Neuronal stem cell (in vitro differentiated cells): Measurements from ENCODE around the gene WDR33.

Experiments
- DNase-seq: peaks from one replicate; pipeline ENCODE4 v3.0.0-alpha.2; 2013; ENCODE audit warnings: low spot score
- H2AFZ ChIP-seq: one replicate; pipeline ENCODE4 v1.6.1; 2013; ENCODE audit warnings: mild to moderate bottlenecking, low read length, inconsistent platforms
- H2AK5ac ChIP-seq: 2 replicates; pipeline ENCODE4 v1.6.1; 2013; ENCODE audit warnings: low read depth, mild to moderate bottlenecking, inconsistent platforms, low read length, moderate library complexity, mixed read lengths
- H2BK120ac ChIP-seq: 2 replicates; pipeline ENCODE4 v1.6.1; 2013; ENCODE audit warnings: low read depth, mild to moderate bottlenecking, inconsistent platforms, low read length, moderate library complexity, mixed read lengths
- H2BK12ac ChIP-seq: one replicate; pipeline ENCODE4 v1.6.1; 2013; ENCODE audit warnings: low read length, inconsistent platforms
- H2BK15ac ChIP-seq: 2 replicates; pipeline ENCODE4 v1.6.1; 2013; ENCODE audit warnings: mild to moderate bottlenecking, low read length, inconsistent platforms, mixed read lengths
- H2BK5ac ChIP-seq: one replicate; pipeline ENCODE4 v1.6.1; 2013; ENCODE audit warnings: inconsistent platforms, mild to moderate bottlenecking, low read length, moderate library complexity
- H3K14ac ChIP-seq: one replicate; pipeline ENCODE4 v1.6.1; 2013; ENCODE audit warnings: low read length, inconsistent platforms
- H3K18ac ChIP-seq: 2 replicates; pipeline ENCODE4 v1.6.1; 2013; ENCODE audit warnings: low read length, inconsistent platforms
- H3K23ac ChIP-seq: 2 replicates; pipeline ENCODE4 v1.6.1; 2013; ENCODE audit warnings: low read depth, mild to moderate bottlenecking, mixed read lengths, low read length, inconsistent platforms; ENCODE audit not compliant: poor library complexity
- H3K27ac ChIP-seq: replicated peaks from 3 replicates; pipeline ENCODE4 v1.5.1; 2013; ENCODE audit warnings: low read length, inconsistent platforms
- H3K27me3 ChIP-seq, 3 experiments: 2 replicates each; pipeline ENCODE4 v1.6.1; 2013; ENCODE audit warnings: low read length in 3 of 3, mild to moderate bottlenecking in 2 of 3, inconsistent platforms in 1 of 3, low read depth in 1 of 3, mixed read lengths in 1 of 3, moderate library complexity in 1 of 3; ENCODE audit not compliant: control insufficient read depth in 3 of 3, insufficient read depth in 3 of 3
- H3K36me3 ChIP-seq, 2 donors: replicated peaks in 1 of 2; 2 replicates each; pipeline ENCODE4 v1.6.1; 2013; ENCODE audit warnings: low read length in 2 of 2; ENCODE audit not compliant: control insufficient read depth in 2 of 2, insufficient read depth in 2 of 2
- H3K4ac ChIP-seq: 2 replicates; pipeline ENCODE4 v1.6.1; 2013; ENCODE audit warnings: inconsistent platforms, mild to moderate bottlenecking, low read length, moderate library complexity
- H3K4me1 ChIP-seq, 2 donors: 1 replicate in 1 of 2; 2 replicates in 1 of 2; pipeline ENCODE4 v1.6.1; 2013; ENCODE audit warnings: low read length in 2 of 2, low read depth in 1 of 2; ENCODE audit not compliant: control insufficient read depth in 2 of 2, insufficient read depth in 1 of 2
- H3K4me2 ChIP-seq: one replicate; pipeline ENCODE4 v1.6.1; 2013; ENCODE audit warnings: mild to moderate bottlenecking, low read length, inconsistent platforms; ENCODE audit not compliant: insufficient read depth, poor library complexity, severe bottlenecking
- H3K4me3 ChIP-seq, 2 donors: 2 replicates each; pipeline ENCODE4 v1.5.1; 2013; ENCODE audit warnings: low read length in 2 of 2, mild to moderate bottlenecking in 2 of 2, inconsistent platforms in 1 of 2, moderate library complexity in 1 of 2
- H3K79me1 ChIP-seq: one replicate; pipeline ENCODE4 v1.6.1; 2013; ENCODE audit warnings: low read depth, mild to moderate bottlenecking, inconsistent platforms, low read length, moderate library complexity
- H3K9ac ChIP-seq: one replicate; pipeline ENCODE4 v1.6.1; 2013; ENCODE audit warnings: mild to moderate bottlenecking, low read depth, low read length, inconsistent platforms; ENCODE audit not compliant: poor library complexity
- H3K9me3 ChIP-seq, 2 donors: replicated peaks in 1 of 2; 2 replicates each; pipeline versions ENCODE3 to v1.6.1; 2013; ENCODE audit warnings: low read length in 2 of 2, mild to moderate bottlenecking in 2 of 2, inconsistent platforms in 1 of 2, low read depth in 1 of 2, mixed read lengths in 1 of 2, moderate library complexity in 1 of 2; ENCODE audit not compliant: control insufficient read depth in 2 of 2, insufficient read depth in 1 of 2
- H4K8ac ChIP-seq: one replicate; pipeline ENCODE4 v1.6.1; 2013; ENCODE audit warnings: low read depth, mild to moderate bottlenecking, inconsistent platforms, low read length, moderate library complexity
- H4K91ac ChIP-seq: one replicate; pipeline ENCODE4 v1.6.1; 2013; ENCODE audit warnings: low read length, low read depth, mild to moderate bottlenecking, inconsistent platforms; ENCODE audit not compliant: poor library complexity
- WGBS, 2 donors: extraction: QIAGEN DNeasy Blood & Tissue Kit; methylation state at CpG; one replicate each; pipeline ENCODE4 v1.1.7; 2013; ENCODE audit warnings: missing lambda C conversion rate in 2 of 2, mixed read lengths in 1 of 2; ENCODE audit not compliant: insufficient read length in 2 of 2, insufficient replicate concordance in 1 of 2; ENCODE audit errors: extremely low coverage in 2 of 2; 5-methylcytosine and 5-hydroxymethylcytosine counted together

WDR33 gene

GRCh38 chr2:127853671-127854070 lies 42.7 kb upstream of the WDR33 start:
- Histone ChIP-seq H3K23ac (no peak overlapping the region), H3K4me2 (no peak overlapping the region), H3K27me3 (no peaks in the 10 kb centered on the region), H2AFZ (no peak overlapping the region), H2BK15ac (no peak overlapping the region), H3K4me1 (peaks cover 0 to 3% of the 10 kb centered on the region in 2 donors), H3K79me1 (peaks cover 10% of the 10 kb centered on the region), H4K8ac (no peak overlapping the region), H3K9me3 (no peaks in the 10 kb centered on the region), H2BK5ac (no peak overlapping the region), H2AK5ac (no peak overlapping the region), H3K18ac (no peak overlapping the region), H3K14ac (no peak overlapping the region), H2BK12ac (no peak overlapping the region), H3K4me3 (no peak overlapping the region), H3K36me3 (peaks cover 14 to 74% of the 10 kb centered on the region in 2 donors), H3K9ac (no peak overlapping the region), H4K91ac (no peak overlapping the region), H2BK120ac (no peak overlapping the region), H3K4ac (no peak overlapping the region), H3K27ac (no peak overlapping the region)
- no CpG with 5 or more reads among the region's 4 CpGs for WGBS, 2 donors
- DNase-seq, result no peak

- Histone ChIP-seq H3K27ac (no peak overlapping the region), H3K9me3 (no peaks in the 10 kb centered on the region), H2BK15ac (no peak overlapping the region), H4K91ac (no peak overlapping the region), H2AFZ (no peak overlapping the region), H3K23ac (no peak overlapping the region), H3K4ac (no peak overlapping the region), H3K27me3 (no peaks in the 10 kb centered on the region), H2BK12ac (no peak overlapping the region), H2BK120ac (no peak overlapping the region), H3K18ac (no peak overlapping the region), H3K4me3 (no peak overlapping the region), H3K36me3 (peaks cover 19 to 87% of the 10 kb centered on the region in 2 donors), H3K79me1 (peaks cover 8% of the 10 kb centered on the region), H2BK5ac (no peak overlapping the region), H3K4me2 (no peak overlapping the region), H3K9ac (no peak overlapping the region), H3K14ac (no peak overlapping the region), H3K4me1 (peaks cover 0 to 3% of the 10 kb centered on the region in 2 donors), H2AK5ac (no peak overlapping the region), H4K8ac (no peak overlapping the region)
- DNase-seq, result no peak
- no CpG with 5 or more reads among the region's 8 CpGs for WGBS, 2 donors
Observed at GRCh38 chr2:127852388-127852787, 41.4 kb upstream of the WDR33 start.

GRCh38 chr2:127847931-127848330 lies 37.0 kb upstream of the WDR33 start:
- no peak overlapping the region for H4K8ac ChIP-seq
- no peaks in the 10 kb centered on the region for H3K9me3 ChIP-seq
- no peaks in the 10 kb centered on the region for H3K4me1 ChIP-seq
- H3K9ac ChIP-seq, result no peak overlapping the region
- H3K23ac ChIP-seq, result no peak overlapping the region
- no peak overlapping the region for H3K27ac ChIP-seq
- H2BK5ac ChIP-seq, result no peak overlapping the region
- peaks cover 26 to 86% of the 10 kb centered on the region in 2 donors for H3K36me3 ChIP-seq
- H3K14ac ChIP-seq, result no peak overlapping the region
- no peak overlapping the region for H3K18ac ChIP-seq
- no peak overlapping the region for H2AFZ ChIP-seq
- no peak overlapping the region for H3K4me3 ChIP-seq
- no peak overlapping the region for H2AK5ac ChIP-seq
- no peak for DNase-seq
- peaks cover 3% of the 10 kb centered on the region for H3K79me1 ChIP-seq
- no CpG with 5 or more reads among the region's 7 CpGs for WGBS, 2 donors
- no peak overlapping the region for H2BK15ac ChIP-seq
- no peak overlapping the region for H3K4me2 ChIP-seq
- no peak overlapping the region for H3K4ac ChIP-seq
- no peak overlapping the region for H2BK12ac ChIP-seq
- H3K27me3 ChIP-seq, result no peaks in the 10 kb centered on the region
- H2BK120ac ChIP-seq, result no peak overlapping the region
- no peak overlapping the region for H4K91ac ChIP-seq

GRCh38 chr2:127844973-127845372 lies 34.0 kb upstream of the WDR33 start:
- Histone ChIP-seq H2BK5ac (no peak overlapping the region), H2AK5ac (no peak overlapping the region), H3K4ac (no peak overlapping the region), H3K23ac (no peak overlapping the region), H3K4me3 (no peak overlapping the region), H3K79me1 (peaks cover 3% of the 10 kb centered on the region), H2BK12ac (no peak overlapping the region), H3K36me3 (peaks cover 18 to 56% of the 10 kb centered on the region in 2 donors), H3K27me3 (no peaks in the 10 kb centered on the region), H3K18ac (no peak overlapping the region), H4K91ac (no peak overlapping the region), H3K4me2 (no peak overlapping the region), H3K14ac (no peak overlapping the region), H2BK15ac (no peak overlapping the region), H2BK120ac (no peak overlapping the region), H2AFZ (no peak overlapping the region), H3K4me1 (no peaks in the 10 kb centered on the region), H3K9ac (no peak overlapping the region), H4K8ac (no peak overlapping the region), H3K9me3 (peaks cover 0 to 3% of the 10 kb centered on the region in 2 donors), H3K27ac (no peak overlapping the region)
- no CpG with 5 or more reads among the region's 4 CpGs for WGBS, 2 donors
- DNase-seq, result no peak
